ENCODE data around the gene LDB3.

Gene LDB3

GRCh38 chr10:86769991-86770390 is 101.7 kb downstream of the LDB3 start:
- DNase-seq = no peak

GRCh38 chr10:86770412-86770960 is 102.2 kb downstream of the LDB3 start:
- DNase-seq = no peak

DNA sequence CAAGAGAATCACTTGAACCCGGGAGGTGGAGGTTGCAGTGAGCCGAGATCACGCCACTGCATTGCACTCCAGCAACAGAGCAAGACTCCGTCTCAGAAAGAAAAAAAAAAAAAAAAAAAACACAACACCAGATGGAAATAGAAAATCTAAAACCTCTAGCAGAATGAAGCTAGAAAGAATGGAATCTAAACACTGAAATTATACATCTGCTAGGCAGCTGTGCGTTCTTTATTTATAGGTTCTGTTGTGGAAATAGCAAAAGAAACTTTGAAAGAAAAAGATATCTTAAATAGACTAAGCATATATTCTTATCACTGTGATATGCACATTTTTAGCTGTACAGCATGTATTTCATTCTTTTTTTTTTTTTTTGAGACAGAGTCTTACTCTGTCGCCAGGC is 105.2 kb downstream of the LDB3 start:
- DNase-seq = no peak

DNA sequence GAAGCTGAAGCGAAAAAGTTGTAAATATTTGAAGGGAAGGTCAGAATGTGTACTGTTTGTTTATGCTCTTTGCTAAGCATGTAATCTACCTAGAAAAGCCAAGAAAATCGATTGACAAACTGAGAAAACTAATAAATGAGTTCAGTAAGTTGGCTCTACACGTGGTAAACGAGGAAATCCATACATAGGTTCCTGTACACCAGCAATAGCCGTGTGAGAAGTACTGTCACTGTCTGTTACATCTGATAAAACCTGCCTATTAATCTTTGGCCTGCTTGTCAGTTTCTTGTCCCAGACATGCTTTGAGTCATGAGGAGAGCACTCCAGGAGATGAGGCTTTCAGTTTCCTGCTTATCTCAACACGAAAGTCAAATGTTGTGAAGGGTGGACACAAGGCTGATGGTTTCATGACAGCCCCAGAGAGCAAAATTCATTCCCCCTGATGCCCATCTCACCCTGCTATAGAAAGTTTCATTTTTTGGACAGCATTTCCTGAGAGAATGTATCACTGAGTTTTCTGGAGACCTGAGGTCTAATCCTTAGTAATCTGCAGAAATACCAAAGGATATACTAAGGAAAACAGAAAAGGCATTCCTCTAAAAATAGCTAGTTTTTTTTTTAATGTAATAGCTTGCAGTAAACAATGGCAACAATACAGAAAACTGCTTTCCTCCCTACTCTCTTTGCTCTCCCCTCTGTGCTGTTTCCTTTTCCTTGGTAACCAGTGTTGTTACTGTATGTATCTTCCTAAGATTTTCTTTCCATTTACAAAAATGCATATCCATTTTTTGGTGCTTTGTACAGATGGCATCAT is 107.0 kb downstream of the LDB3 start:
- no peak for DNase-seq

DNA sequence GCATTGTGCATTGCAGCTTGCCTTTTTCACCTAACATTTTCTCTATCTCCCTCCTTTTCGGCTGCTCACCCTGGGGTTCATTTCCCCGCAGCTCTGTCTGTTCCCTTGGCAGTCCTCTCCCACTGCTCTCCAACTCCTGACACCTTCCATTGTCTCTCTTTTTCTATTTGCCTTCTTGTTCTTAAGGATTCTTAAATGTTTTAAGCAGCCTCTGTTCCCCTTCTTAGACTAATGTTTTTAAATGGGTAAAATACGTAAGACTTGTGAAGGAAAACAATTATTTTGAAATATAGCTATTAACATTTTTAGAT is 107.5 kb downstream of the LDB3 start:
- no peak for DNase-seq

- DNase-seq = no peak
These were observed 111.1 kb downstream of the LDB3 start for GRCh38 chr10:86779220-86780017.

DNA sequence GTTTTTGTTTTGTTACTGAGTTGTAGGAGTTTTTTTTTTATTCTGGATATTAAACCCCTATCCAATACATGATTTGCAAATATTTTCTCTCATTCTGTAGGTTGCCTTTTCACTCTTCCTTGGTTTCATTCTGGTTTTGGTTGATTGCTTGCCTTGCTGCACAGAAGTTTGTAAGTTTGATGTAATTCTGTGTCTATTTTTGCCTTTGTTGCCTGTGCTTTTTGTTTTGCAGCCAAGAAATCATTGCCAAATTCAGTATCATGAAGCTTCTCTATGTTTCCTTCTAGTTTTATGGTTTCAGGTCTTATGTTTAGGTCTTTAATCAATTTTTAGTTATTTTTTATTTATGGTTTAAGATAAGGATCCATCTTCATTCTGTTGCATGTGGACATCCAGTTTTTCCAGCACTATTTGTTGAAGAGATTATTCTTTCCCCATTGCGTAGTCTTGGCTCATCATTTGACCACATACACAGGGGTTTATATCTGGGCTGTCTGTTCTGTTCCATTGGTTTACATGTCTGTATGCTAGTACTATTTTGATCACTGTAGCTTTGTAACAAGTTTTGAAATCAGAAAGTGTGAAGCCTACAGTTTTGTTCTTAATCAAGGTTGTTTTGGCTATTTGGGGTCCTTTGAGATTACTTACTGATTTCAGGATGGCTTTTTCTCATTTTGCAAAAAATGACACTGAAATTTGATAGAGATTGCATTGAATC is 114.5 kb downstream of the LDB3 start:
- no peak for DNase-seq

DNA sequence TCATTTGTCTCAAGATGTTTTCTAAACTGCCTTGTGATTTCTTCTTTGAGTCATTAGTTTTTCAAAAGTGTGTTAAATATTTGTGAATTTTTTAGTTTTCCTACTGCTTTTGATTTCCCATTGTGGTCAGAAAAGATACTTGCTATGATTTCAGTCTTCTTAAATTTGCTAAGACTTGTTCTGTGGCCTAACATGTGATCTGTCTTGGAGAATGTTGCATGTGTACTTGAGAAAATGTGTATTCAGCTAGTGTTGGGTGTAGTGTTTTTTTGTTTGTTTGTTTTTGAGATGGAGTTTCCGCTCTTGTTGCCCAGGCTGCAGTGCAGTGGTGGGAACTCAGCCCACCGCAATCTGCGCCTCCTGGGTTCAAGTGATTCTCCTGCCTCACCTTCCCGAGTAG is 116.7 kb downstream of the LDB3 start:
- no peak for DNase-seq
